Smooth muscle cell (in vitro differentiated cells): ENCODE data around the gene KBTBD8. TPM values are rescaled to one million over a fixed set of nuclear protein-coding genes. Genes with fewer than 3 reads are reported as not detected.
A peak's percentile ranks its signal among the peaks of the same experiment; 100 is the strongest.

ENCODE experiments used
- DNase-seq: peaks from one replicate; lab custom pipeline; 2025; ENCODE audit not compliant: unreplicated experiment; lab: John Stamatoyannopoulos, UW
- H2AFZ ChIP-seq: fragments of 200-600 bp; sonication (generic); 2 replicates; pipeline ENCODE4 v1.6.0; 2016; ENCODE audit warnings: antibody characterized with exemption, low read depth, mild to moderate bottlenecking
- H3F3A ChIP-seq: fragments of 200-600 bp; sonication (generic); 2 replicates; pipeline ENCODE4 v1.6.0; 2017; ENCODE audit warnings: antibody characterized with exemption, low read depth
- H3K27ac ChIP-seq: fragments of 200-600 bp; sonication (generic); 2 replicates; pipeline ENCODE4 v1.5.1; 2016; ENCODE audit warnings: low read depth, mild to moderate bottlenecking
- H3K27me3 ChIP-seq: fragments of 200-600 bp; sonication (generic); 2 replicates; pipeline ENCODE4 v1.6.1; 2016; ENCODE audit warnings: low read depth, mild to moderate bottlenecking
- H3K36me3 ChIP-seq: fragments of 200-600 bp; sonication (generic); 2 replicates; pipeline ENCODE4 v1.5.1; 2016; ENCODE audit warnings: low read depth
- H3K4me1 ChIP-seq: fragments of 200-600 bp; sonication (generic); 2 replicates; pipeline ENCODE4 v1.5.1; 2016; ENCODE audit warnings: low read depth
- H3K4me2 ChIP-seq: fragments of 200-600 bp; sonication (generic); 2 replicates; pipeline ENCODE4 v1.6.0; 2016; ENCODE audit warnings: mild to moderate bottlenecking
- H3K4me3 ChIP-seq: fragments of 200-600 bp; sonication (generic); 2 replicates; pipeline ENCODE4 v1.5.1; 2016; ENCODE audit warnings: mild to moderate bottlenecking
- H3K79me2 ChIP-seq: fragments of 200-600 bp; sonication (generic); 2 replicates; pipeline ENCODE4 v1.6.0; 2016; ENCODE audit warnings: low read depth, mild to moderate bottlenecking
- H3K9ac ChIP-seq: fragments of 200-600 bp; sonication (generic); 2 replicates; pipeline ENCODE4 v1.6.0; 2016; ENCODE audit warnings: low read depth
- H3K9me3 ChIP-seq: fragments of 200-600 bp; sonication (generic); replicated peaks from 2 replicates; pipeline ENCODE4 v1.5.1; 2016; ENCODE audit warnings: low read depth
- H4K20me1 ChIP-seq: fragments of 200-600 bp; sonication (generic); 2 replicates; pipeline ENCODE4 v1.6.0; 2016; ENCODE audit warnings: low read depth
- CTCF ChIP-seq: fragments of 200-600 bp; sonication (generic); IDR thresholded peaks from 2 replicates; pipeline ENCODE4 v1.5.1; 2017; ENCODE audit warnings: borderline replicate concordance, mild to moderate bottlenecking, antibody characterized with exemption; ENCODE audit not compliant: insufficient read depth, poor library complexity, severe bottlenecking
- WGBS: methylation state at CpG from one replicate; pipeline ENCODE4 v1.1.7; 2016; ENCODE audit warnings: low lambda C conversion rate; 5-methylcytosine and 5-hydroxymethylcytosine counted together
- polyA plus RNA-seq: library from polyadenylated mRNA; unstranded; fragments of >200 nt; fragmentation: Nextera tagmentation; extraction: Ambion mirVana; gene quantifications from 2 replicates; pipeline ENCODE4 v1.2.1, GENCODE V29; 2016
- total RNA-seq: library from RNA; depleted of rRNA; stranded (reverse); fragments of >200 nt; gene quantifications from 2 replicates; pipeline ENCODE4 v1.2.3, GENCODE V29; 2014

Gene KBTBD8
- total and polyA plus RNA-seq, 2 experiments from 2014 or later: 1.1 TPM

GRCh38 chr3:67015702-67016484 lies 17.8 kb downstream of the KBTBD8 start:
- no peaks in the 10 kb centered on the region for H3K4me1 ChIP-seq
- WGBS: 35% methylated on average over 8 of the region's 8 CpGs
- H3K36me3 ChIP-seq: no peaks in the 10 kb centered on the region
- H3K4me2 ChIP-seq: peak overlapping the region; percentile 13
- H3K9me3 ChIP-seq: no peaks in the 10 kb centered on the region
- no peak overlapping the region for H3K27ac ChIP-seq
- H3K79me2 ChIP-seq: no peaks in the 10 kb centered on the region
- H3K9ac ChIP-seq: no peak overlapping the region
- H2AFZ ChIP-seq: no peak overlapping the region
- no peaks in the 10 kb centered on the region for H3K27me3 ChIP-seq
- no peaks in the 10 kb centered on the region for H4K20me1 ChIP-seq
- no peak overlapping the region for H3K4me3 ChIP-seq
- DNase-seq: no peak
- no peaks in the 10 kb centered on the region for H3F3A ChIP-seq
- no peak for TF ChIP-seq CTCF

- H4K20me1 ChIP-seq: no peaks in the 10 kb centered on the region
- no peaks in the 10 kb centered on the region for H3K36me3 ChIP-seq
- no peaks in the 10 kb centered on the region for H3K79me2 ChIP-seq
- H3K27me3 ChIP-seq: no peaks in the 10 kb centered on the region
- no peaks in the 10 kb centered on the region for H3K4me1 ChIP-seq
- 88% methylated on average over 3 of the region's 3 CpGs for WGBS
- H3K27ac ChIP-seq: no peak overlapping the region
- TF ChIP-seq CTCF: no peak
- H3K4me3 ChIP-seq: no peak overlapping the region
- H3F3A ChIP-seq: no peaks in the 10 kb centered on the region
- DNase-seq: no peak
- H3K9me3 ChIP-seq: no peaks in the 10 kb centered on the region
- no peak overlapping the region for H3K9ac ChIP-seq
- no peak overlapping the region for H2AFZ ChIP-seq
- H3K4me2 ChIP-seq: peak overlapping the region; percentile 6
Measured at GRCh38 chr3:67016522-67017080, 18.5 kb downstream of the KBTBD8 start.

- DNase-seq: no peak
- 24% methylated on average over 1 of the region's 1 CpG for WGBS
Measured at GRCh38 chr3:67017211-67017610, 19.1 kb downstream of the KBTBD8 start.

More at GRCh38 chr3:67017211-67017610, 19.1 kb downstream of the KBTBD8 start:
- Histone ChIP-seq H3K4me1 (no peaks in the 10 kb centered on the region), H2AFZ (no peak overlapping the region), H4K20me1 (no peaks in the 10 kb centered on the region), H3K27ac (no peak overlapping the region), H3K9ac (no peak overlapping the region), H3K79me2 (no peaks in the 10 kb centered on the region), H3K36me3 (no peaks in the 10 kb centered on the region), H3K27me3 (no peaks in the 10 kb centered on the region), H3K4me2 (peak overlapping the region; percentile 6), H3F3A (no peaks in the 10 kb centered on the region), H3K9me3 (no peaks in the 10 kb centered on the region), H3K4me3 (no peak overlapping the region)
- no peak for TF ChIP-seq CTCF
